Stimulated activated CD8-positive, alpha-beta memory T cell treated with anti-CD3 and anti-CD28 coated beads, Interleukin-7, amount 100 ng/mL, for 24 hours (primary cell): Measurements from ENCODE around the gene SELENON.
A peak's percentile ranks its signal among the peaks of the same experiment; 100 is the strongest.

Source experiments
- DNase-seq: peaks from one replicate; pipeline ENCODE4 v3.0.0-alpha.2; 2020; ENCODE audit warnings: low read depth

Gene SELENON

DNA sequence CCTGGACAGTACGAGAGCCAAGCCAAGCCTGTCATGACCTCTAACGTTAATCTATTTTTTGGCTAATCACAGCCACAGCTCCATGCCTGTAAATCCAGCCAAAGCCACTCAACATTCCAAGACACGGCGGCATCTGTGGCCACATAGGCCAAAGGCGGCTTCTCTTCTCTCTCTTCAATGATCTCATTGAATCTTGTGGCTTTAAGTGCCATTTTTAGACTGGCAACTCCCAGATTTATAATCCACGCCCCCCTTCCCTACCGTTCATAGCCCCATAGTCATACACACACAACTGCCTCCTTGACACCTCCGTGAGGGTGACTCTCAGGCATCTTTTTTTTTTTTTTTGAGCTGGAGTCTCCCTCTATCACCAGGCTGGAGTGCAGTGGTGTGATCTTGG is 5.7 kb upstream of the SELENON start:
- DNase-seq, result no peak

GRCh38 chr1:25795211-25795610 is 4.8 kb upstream of the SELENON start:
- no peak for DNase-seq

DNA sequence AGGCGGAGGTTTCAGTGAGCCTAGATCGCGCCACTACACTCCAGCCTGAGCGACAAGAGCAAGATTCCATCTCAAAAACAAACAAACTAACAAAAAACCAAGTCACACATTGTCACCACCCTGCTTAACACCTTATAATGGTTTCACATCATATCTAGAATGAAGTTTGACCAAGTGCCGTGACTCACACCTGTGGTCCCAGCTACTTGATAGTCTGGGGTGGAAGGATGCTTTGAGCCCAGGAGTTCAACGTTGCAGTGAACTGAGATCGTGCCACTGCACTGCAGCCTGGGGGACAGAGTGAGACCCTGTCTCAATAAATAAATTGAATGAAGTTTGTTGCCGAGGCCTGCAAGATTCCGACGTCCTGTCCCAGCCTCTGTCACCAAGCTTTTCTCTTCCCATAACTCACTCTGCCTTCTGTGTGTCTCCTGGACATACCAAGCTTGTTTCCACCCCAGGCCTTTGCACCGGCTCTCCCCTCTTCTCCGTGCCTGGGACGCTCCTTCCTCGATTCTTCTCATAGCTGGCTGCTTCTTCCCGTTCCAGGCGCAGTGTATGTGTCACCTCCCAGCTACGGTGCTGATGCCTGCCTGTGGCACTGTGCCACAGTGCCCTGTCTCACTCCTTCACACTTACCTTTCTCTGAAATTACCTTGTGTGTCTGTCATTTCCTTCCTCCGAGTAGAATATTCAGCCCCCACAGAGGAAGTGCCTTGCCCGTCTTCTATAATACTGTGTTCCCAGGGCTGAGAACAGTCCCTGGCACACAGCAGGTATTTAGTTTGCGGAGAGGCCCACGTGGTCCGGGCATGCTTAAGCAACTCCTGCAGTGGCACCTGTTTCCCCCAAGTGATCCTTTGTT is 3.8 kb upstream of the SELENON start:
- no peak for DNase-seq

DNA sequence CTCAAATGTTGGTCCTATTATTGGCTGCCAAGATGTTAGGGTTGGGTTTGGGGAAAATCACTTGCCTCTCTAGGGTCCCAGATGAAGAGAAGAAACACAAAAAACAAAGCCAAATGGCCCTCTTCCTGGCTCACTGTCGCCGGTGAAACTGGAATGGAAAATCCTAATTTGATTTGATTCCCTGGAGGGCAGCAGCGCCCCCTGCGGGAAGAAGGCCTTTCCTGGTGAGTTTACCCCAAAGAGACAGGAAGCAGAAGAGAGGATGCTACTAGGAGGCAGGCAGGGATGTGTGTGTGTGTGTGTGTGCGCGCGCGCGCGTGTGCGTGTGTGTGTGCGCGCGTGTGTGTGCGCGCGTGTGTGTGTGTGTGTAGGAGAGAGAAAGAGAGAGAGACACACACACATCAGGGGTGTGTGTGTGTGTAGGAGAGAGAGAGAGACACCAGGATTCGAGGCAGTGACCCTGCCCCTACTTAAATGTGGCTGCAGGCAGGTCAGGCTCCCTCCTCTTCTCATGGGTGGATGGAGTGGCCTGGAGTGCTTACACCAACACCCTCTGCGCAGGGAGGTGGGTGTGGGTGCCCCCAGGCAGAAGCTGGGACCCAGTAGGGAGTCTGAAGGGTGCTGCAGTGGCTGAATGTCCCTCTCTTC is 3.1 kb upstream of the SELENON start:
- DNase-seq, result peak; percentile 82

GRCh38 chr1:25797939-25798338 is 2.1 kb upstream of the SELENON start:
- DNase-seq, result no peak

- DNase-seq, result no peak
Measured at GRCh38 chr1:25798666-25799351, 1.2 kb upstream of the SELENON start.

DNA sequence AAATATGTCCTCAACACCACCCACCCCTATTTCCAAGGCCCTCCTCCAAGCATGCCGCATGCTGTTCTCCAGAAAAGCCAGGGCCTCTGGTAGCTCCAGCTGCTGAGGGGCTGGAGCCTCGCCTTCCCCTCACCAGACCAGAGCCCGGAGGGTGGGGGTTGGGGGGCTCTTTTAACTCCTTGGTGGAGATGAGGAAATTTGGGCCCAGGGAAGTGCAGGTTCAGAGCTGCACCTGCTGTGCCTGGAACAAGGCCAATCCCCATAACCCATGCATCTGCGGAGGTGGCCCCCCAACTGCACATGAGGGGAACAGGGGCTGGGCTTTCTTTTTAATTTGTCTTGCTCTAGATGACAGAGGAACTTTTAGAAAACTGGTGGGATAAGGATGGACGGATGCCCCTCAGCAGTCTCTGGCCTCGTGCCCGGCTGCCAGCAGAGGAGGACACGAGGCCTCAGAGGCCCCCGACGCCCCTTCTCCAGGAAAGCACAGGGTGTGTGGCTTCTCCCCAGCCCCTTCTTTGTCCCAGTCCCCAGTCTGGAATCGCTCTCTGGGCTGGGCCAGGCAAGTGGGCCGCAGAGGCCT is 550 bp upstream of the SELENON start:
- no peak for DNase-seq

GRCh38 chr1:25800703-25801377 is 847 bp downstream of the SELENON start:
- no peak for DNase-seq

DNA sequence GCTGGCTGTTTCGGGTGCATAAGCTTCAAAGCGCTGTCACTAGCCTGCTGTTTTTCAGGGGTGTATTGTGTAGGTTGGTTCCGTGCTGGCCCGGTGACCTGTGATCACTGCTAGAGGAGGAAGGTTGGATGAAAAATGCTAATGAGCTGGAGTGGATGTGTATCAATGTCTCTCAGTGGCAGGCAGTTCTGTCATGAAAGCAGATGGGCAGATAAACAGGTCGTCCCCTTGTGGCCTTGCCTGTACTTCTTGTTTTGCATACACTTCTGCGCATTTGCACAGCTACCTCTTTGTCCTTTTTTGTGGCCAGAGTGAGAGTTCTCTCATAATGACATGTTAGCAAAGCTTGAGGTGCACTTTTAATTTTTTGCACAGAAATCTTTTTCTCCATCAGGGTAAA is 2.9 kb downstream of the SELENON start:
- DNase-seq, result no peak

DNA sequence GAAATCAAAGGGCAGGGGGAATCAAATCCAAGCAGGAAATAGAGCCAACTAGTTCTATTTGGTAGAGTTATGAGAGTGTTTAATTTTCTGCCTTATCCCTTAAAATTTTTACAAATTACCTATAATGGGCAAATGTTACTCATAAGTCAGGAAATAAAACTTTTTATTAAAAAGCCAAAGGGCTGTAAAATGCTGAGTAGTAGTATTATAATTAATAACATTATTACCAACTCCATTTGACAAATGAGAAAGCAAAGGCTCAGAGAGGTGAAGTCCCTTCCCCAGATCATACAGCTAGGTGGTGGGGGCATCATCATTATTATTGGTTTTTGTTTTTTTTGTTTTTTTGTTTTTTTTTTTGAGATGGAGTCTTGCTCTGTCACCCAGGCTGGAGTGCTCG is 3.4 kb downstream of the SELENON start:
- DNase-seq, result no peak

GRCh38 chr1:25804244-25804963 is 4.4 kb downstream of the SELENON start:
- no peak for DNase-seq

GRCh38 chr1:25804964-25805862 is 5.2 kb downstream of the SELENON start:
- no peak for DNase-seq

DNA sequence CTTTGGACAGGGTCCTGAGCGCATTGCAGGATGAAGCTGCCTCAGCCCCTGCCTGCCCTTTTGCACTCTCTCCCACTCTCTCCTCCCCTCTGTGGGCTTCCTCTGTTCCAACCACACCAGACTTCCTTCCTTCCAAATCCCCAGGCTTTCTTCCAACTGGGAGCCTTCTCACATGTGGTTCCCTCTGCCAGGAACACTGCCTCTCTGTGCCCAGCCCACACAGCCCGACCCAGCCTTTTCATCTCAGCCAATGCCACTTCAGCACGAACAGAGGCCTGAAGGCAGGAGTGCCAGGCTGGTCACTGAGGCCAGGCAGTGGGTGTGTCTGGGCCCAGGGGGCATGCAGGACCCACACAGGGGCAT is 5.9 kb downstream of the SELENON start:
- DNase-seq, result no peak

DNA sequence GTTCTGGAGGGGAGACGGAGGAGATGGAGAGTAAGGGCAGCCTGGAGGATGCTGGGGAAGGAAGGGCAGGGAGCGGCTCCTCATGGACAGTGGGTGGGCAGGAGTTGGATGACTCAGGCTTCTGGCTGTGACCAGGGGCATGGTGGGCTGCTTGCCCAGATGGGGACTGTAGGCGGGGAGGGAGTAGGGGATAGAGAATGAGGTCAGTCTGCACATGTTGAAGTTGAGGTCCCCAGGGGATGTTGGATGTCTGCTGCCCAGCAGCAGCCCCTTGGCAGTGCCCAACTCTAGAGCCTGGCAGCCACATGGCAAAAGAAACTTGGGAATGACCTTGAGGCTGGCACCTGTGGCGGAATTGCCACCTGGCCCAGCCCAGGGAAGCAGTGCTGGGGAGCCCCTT is 6.4 kb downstream of the SELENON start:
- DNase-seq, result no peak

- no peak for DNase-seq
Measured at GRCh38 chr1:25807480-25808390, 7.7 kb downstream of the SELENON start.

GRCh38 chr1:25808481-25809244 is 8.7 kb downstream of the SELENON start:
- no peak for DNase-seq

GRCh38 chr1:25809283-25809926 is 9.4 kb downstream of the SELENON start:
- no peak for DNase-seq

DNA sequence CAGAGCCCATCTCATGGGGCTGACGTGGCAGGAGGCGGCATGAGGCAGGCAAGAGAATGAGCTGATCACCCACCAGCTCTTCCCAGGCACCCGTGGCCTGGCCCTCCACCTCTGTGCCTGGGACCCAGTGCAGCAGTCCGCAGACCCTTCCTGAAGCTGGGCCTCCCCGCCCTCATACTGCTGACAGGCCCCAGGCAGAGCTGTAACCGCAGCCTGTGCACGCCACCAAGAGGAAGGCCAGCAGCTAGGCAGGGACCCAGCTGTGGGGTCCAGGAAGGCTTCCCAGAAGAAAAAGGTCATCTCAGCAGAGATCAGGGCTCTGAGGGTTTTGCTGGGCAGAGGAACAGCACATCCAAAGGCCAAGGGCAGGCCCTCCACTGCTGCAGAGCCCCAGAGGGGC is 9.9 kb downstream of the SELENON start:
- no peak for DNase-seq
